Astrocyte of the cerebellum (primary cell): Measurements from ENCODE around the gene HOXC13.

Experiments used
- DNase-seq: peaks from one replicate; pipeline ENCODE4 v3.0.0-alpha.2; 2011; ENCODE audit warnings: low read depth
- H3K4me3 ChIP-seq: 2 replicates; pipeline ENCODE4 v1.5.1; 2011; ENCODE audit warnings: mild to moderate bottlenecking, low read depth, low read length, moderate library complexity
- CTCF ChIP-seq: IDR thresholded peaks from 2 replicates; pipeline ENCODE4 v1.5.1; 2012; ENCODE audit warnings: low read length, low read depth, moderate library complexity, mild to moderate bottlenecking; ENCODE audit errors: missing control alignments
- in situ Hi-C: cut with HindIII; loops from 2 replicates; pipeline ENCODE4 v1.10.0; 2017; ENCODE audit warnings: low sequenced_read_pairs

The HOXC13 gene

GRCh38 chr12:53977596-53978445 is 39.2 kb downstream of the HOXC13 start:
- no peak for DNase-seq
- in situ Hi-C loops = no loop called here
- no peak for TF ChIP-seq CTCF
- no peak overlapping the region for H3K4me3 ChIP-seq

GRCh38 chr12:53978477-53979356 is 40.1 kb downstream of the HOXC13 start:
- TF ChIP-seq CTCF = no peak
- no peak overlapping the region for H3K4me3 ChIP-seq
- DNase-seq = no peak
- in situ Hi-C loops = no loop called here

GRCh38 chr12:53980104-53980801 is 41.6 kb downstream of the HOXC13 start:
- TF ChIP-seq CTCF = no peak
- in situ Hi-C loops = no loop called here
- no peak for DNase-seq
- H3K4me3 ChIP-seq = no peak overlapping the region

GRCh38 chr12:53980802-53981496 is 42.3 kb downstream of the HOXC13 start:
- in situ Hi-C loops = no loop called here
- H3K4me3 ChIP-seq = no peak overlapping the region
- TF ChIP-seq CTCF = no peak
- no peak for DNase-seq

- no peak for DNase-seq
- in situ Hi-C loops = no loop called here
- no peak overlapping the region for H3K4me3 ChIP-seq
- no peak for TF ChIP-seq CTCF
Observed at GRCh38 chr12:53981634-53982565, 43.3 kb downstream of the HOXC13 start.
